HepG2 (cell line): ENCODE measurements around the gene PCSK6. TPM values are rescaled to one million over a fixed set of nuclear protein-coding genes. Genes with fewer than 3 reads are reported as not detected.

Experiments used
- ARNT2 ChIP-seq: sonication (generic); formaldehyde crosslinking; IDR thresholded peaks from 2 replicates; pipeline ENCODE4 v1.8.0; 2022; ENCODE audit warnings: mild to moderate bottlenecking, low read depth, missing genetic modification reagents, moderate library complexity
- ETS1 ChIP-seq: sonication (generic); formaldehyde crosslinking; IDR thresholded peaks from 2 replicates; pipeline ENCODE4 v1.4.0; 2020; ENCODE audit warnings: missing genetic modification reagents
- KMT2A ChIP-seq: sonication (generic); formaldehyde crosslinking; IDR thresholded peaks from 2 replicates; pipeline ENCODE4 v1.4.0; 2020; ENCODE audit warnings: missing genetic modification reagents
- MTERF4 ChIP-seq: sonication (generic); formaldehyde crosslinking; IDR thresholded peaks from 2 replicates; pipeline ENCODE4 v1.8.0; 2023; ENCODE audit warnings: mild to moderate bottlenecking, missing genetic modification reagents
- PLRG1 ChIP-seq: fragments of 450-650 bp; conservative IDR thresholded peaks from 2 replicates; pipeline ENCODE4 v1.6.1; 2016
- PRPF4 ChIP-seq: fragments of 200-400 bp; formaldehyde crosslinking; IDR thresholded peaks from 2 replicates; pipeline ENCODE4 v1.6.1; 2016; ENCODE audit warnings: low read length, low read depth; ENCODE audit not compliant: poor library complexity, severe bottlenecking
- SUZ12 ChIP-seq: fragments of 150-350 bp; IDR thresholded peaks from 2 replicates; pipeline ENCODE4 v1.6.1; 2014; ENCODE audit warnings: low read depth, low read length
- TCF12 ChIP-seq, 2 experiments: fragments of 450-650 bp in 1 of 2; sonication (generic) in 1 of 2; formaldehyde crosslinking in 1 of 2; IDR thresholded peaks; 2 replicates each; pipeline versions ENCODE4 v1.6.1 to v1.8.0; 2017 to 2022; ENCODE audit warnings: antibody characterized with exemption in 1 of 2, mild to moderate bottlenecking in 1 of 2, missing genetic modification reagents in 1 of 2, moderate library complexity in 1 of 2
- YY1 ChIP-seq: IDR thresholded peaks from 2 replicates; pipeline ENCODE4 v1.6.1; 2011; ENCODE audit warnings: low read length, low read depth, moderate library complexity, mild to moderate bottlenecking; ENCODE audit not compliant: insufficient read depth, insufficient replicate concordance
- ZNF138 ChIP-seq: sonication (generic); formaldehyde crosslinking; IDR thresholded peaks from 2 replicates; pipeline ENCODE4 v1.5.0; 2020; ENCODE audit warnings: mild to moderate bottlenecking, low read depth, missing genetic modification reagents
- ZNF430 ChIP-seq: sonication (generic); formaldehyde crosslinking; IDR thresholded peaks from 2 replicates; pipeline ENCODE4 v1.9.0; 2021; ENCODE audit warnings: mild to moderate bottlenecking, missing genetic modification reagents
- ZNF558 ChIP-seq: sonication (generic); formaldehyde crosslinking; IDR thresholded peaks from 2 replicates; pipeline ENCODE4 v1.9.0; 2022; ENCODE audit warnings: mild to moderate bottlenecking, missing genetic modification reagents, borderline replicate concordance
- ZNF720 ChIP-seq: sonication (generic); formaldehyde crosslinking; IDR thresholded peaks from 2 replicates; pipeline ENCODE4 v1.4.0; 2020; ENCODE audit warnings: missing genetic modification reagents
- ZNF737 ChIP-seq: sonication (generic); formaldehyde crosslinking; IDR thresholded peaks from 2 replicates; pipeline ENCODE4 v1.5.0; 2020; ENCODE audit warnings: missing genetic modification reagents, mild to moderate bottlenecking, borderline replicate concordance
- ZSCAN22 ChIP-seq: sonication (generic); formaldehyde crosslinking; IDR thresholded peaks from 2 replicates; pipeline ENCODE4 v1.4.0; 2020; ENCODE audit warnings: mild to moderate bottlenecking, missing genetic modification reagents
- polyA plus RNA-seq, 8 experiments: library from polyadenylated mRNA; depleted of rRNA in 3 of 8; stranded (reverse) in 7 of 8; unstranded in 1 of 8; fragments of >200 nt; fragmentation: Illumina TruSeq in 4 of 8; extraction: Trizol in 4 of 8; gene quantifications; 2 replicates each; pipeline versions ENCODE4 v1.2.1 to v1.2.3, GENCODE V29; 2011 to 2016; ENCODE audit warnings: low read depth in 4 of 8, missing spikeins in 1 of 8, mixed read lengths in 1 of 8; ENCODE audit not compliant: insufficient read depth in 1 of 8
- total RNA-seq, 5 experiments: library from RNA; depleted of rRNA; stranded (reverse); fragments of >200 nt; fragmentation: Illumina TruSeq; extraction: Trizol; gene quantifications; 2 replicates each; pipeline ENCODE4 v1.2.3, GENCODE V29; 2016; ENCODE audit warnings: low read depth in 1 of 5
- TF ChIP-seq, protein P1 (sequence below): IDR thresholded peaks from 2 replicates; pipeline ENCODE4 v1.6.1; 2012; ENCODE audit warnings: low read depth, low read length, improper control_type of control experiment
- TF ChIP-seq, protein P2 (sequence below), 2 experiments: sonication (generic) in 1 of 2; formaldehyde crosslinking in 1 of 2; IDR thresholded peaks; 2 replicates each; pipeline versions ENCODE4 v1.5.1 to v1.6.1; 2011 to 2020; ENCODE audit warnings: borderline replicate concordance in 1 of 2, low read depth in 1 of 2, low read length in 1 of 2, mild to moderate bottlenecking in 1 of 2, missing genetic modification reagents in 1 of 2, moderate library complexity in 1 of 2
- TF ChIP-seq, protein P3 (sequence below): IDR thresholded peaks from 2 replicates; pipeline ENCODE4 v1.4.0; 2020; ENCODE audit warnings: mild to moderate bottlenecking, missing genetic modification reagents

PCSK6 gene
- total and polyA plus RNA-seq, 2 of the 13 experiments (the other 11 are each of a cell fraction or from before 2014, with no cell fraction given) = 56.5 to 155 TPM

- no peak for TF ChIP-seq ZNF430 (CRISPR knock-in tag)
- TF ChIP-seq, protein P1, sequence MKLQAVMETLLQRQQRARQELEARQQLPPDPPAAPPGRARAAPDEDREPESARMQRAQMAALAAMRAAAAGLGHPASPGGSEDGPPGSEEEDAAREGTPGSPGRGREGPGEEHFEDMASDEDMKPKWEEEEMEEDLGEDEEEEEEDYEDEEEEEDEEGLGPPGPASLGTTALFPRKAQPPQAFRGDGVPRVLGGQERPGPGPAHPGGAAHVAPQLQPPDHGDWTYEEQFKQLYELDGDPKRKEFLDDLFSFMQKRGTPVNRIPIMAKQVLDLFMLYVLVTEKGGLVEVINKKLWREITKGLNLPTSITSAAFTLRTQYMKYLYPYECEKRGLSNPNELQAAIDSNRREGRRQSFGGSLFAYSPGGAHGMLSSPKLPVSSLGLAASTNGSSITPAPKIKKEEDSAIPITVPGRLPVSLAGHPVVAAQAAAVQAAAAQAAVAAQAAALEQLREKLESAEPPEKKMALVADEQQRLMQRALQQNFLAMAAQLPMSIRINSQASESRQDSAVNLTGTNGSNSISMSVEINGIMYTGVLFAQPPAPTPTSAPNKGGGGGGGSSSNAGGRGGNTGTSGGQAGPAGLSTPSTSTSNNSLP = no peak
- TF ChIP-seq YY1 = no peak
- peak; percentile 50; the same call in 1 of the 2 replicates for TF ChIP-seq ARNT2
- no peak for TF ChIP-seq ZNF138 (CRISPR knock-in tag)
- no peak; the same call in 1 of the 2 replicates for TF ChIP-seq ZNF737 (CRISPR knock-in tag)
- no peak for TF ChIP-seq PLRG1
- TF ChIP-seq SUZ12 = no peak
- TF ChIP-seq, protein P2, sequence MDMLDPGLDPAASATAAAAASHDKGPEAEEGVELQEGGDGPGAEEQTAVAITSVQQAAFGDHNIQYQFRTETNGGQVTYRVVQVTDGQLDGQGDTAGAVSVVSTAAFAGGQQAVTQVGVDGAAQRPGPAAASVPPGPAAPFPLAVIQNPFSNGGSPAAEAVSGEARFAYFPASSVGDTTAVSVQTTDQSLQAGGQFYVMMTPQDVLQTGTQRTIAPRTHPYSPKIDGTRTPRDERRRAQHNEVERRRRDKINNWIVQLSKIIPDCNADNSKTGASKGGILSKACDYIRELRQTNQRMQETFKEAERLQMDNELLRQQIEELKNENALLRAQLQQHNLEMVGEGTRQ (IDR thresholded peaks at IDR 0.05; ENCODE audit: low read depth, low read length) = no peak
- TF ChIP-seq, protein P2 (CRISPR knock-in tag; IDR thresholded peaks at IDR 0.05; ENCODE audit: borderline replicate concordance) = no peak
- TF ChIP-seq, protein P3, sequence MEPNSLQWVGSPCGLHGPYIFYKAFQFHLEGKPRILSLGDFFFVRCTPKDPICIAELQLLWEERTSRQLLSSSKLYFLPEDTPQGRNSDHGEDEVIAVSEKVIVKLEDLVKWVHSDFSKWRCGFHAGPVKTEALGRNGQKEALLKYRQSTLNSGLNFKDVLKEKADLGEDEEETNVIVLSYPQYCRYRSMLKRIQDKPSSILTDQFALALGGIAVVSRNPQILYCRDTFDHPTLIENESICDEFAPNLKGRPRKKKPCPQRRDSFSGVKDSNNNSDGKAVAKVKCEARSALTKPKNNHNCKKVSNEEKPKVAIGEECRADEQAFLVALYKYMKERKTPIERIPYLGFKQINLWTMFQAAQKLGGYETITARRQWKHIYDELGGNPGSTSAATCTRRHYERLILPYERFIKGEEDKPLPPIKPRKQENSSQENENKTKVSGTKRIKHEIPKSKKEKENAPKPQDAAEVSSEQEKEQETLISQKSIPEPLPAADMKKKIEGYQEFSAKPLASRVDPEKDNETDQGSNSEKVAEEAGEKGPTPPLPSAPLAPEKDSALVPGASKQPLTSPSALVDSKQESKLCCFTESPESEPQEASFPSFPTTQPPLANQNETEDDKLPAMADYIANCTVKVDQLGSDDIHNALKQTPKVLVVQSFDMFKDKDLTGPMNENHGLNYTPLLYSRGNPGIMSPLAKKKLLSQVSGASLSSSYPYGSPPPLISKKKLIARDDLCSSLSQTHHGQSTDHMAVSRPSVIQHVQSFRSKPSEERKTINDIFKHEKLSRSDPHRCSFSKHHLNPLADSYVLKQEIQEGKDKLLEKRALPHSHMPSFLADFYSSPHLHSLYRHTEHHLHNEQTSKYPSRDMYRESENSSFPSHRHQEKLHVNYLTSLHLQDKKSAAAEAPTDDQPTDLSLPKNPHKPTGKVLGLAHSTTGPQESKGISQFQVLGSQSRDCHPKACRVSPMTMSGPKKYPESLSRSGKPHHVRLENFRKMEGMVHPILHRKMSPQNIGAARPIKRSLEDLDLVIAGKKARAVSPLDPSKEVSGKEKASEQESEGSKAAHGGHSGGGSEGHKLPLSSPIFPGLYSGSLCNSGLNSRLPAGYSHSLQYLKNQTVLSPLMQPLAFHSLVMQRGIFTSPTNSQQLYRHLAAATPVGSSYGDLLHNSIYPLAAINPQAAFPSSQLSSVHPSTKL (CRISPR knock-in tag) = peak; percentile 90
- TF ChIP-seq MTERF4 (CRISPR knock-in tag) = no peak
- 0 out of 2 replicates have a peak, but pooled peaks have one; percentile 66 for TF ChIP-seq ZNF558 (CRISPR knock-in tag)
- TF ChIP-seq ZSCAN22 = no peak
- TF ChIP-seq TCF12 (IDR thresholded peaks at IDR 0.05) = no peak
- no peak for TF ChIP-seq TCF12 (CRISPR knock-in tag; IDR thresholded peaks at IDR 0.05)
- TF ChIP-seq PRPF4 = no peak
- TF ChIP-seq ETS1 = no peak
- TF ChIP-seq KMT2A = no peak
- no peak for TF ChIP-seq ZNF720
Observed at GRCh38 chr15:101438482-101439284, 50.8 kb downstream of the PCSK6 start (continued).
